ENCODE measurements around the gene FAM20B. TPM values are rescaled to one million over a fixed set of nuclear protein-coding genes. Genes with fewer than 3 reads are reported as not detected.
A peak's percentile ranks its signal among the peaks of the same experiment; 100 is the strongest.

The FAM20B gene
- total RNA-seq, 2 donors from 2014 or later = 37.2 to 44.9 TPM

- Histone ChIP-seq H3K9me3 (no peaks in the 10 kb centered on the region), H3K27ac (no peak overlapping the region), H3K27me3 (replicated peaks; ENCODE audit: insufficient read depth) (no peaks in the 10 kb centered on the region), H3K4me3 (no peak overlapping the region), H3K36me3 (peaks cover 7% of the 10 kb centered on the region), H3K4me1 (ENCODE audit: control insufficient read depth in 1 of 2, low read depth in 2 of 2) (peaks cover 0 to 8% of the 10 kb centered on the region in 2 donors)
- TF ChIP-seq CTCF (IDR thresholded peaks at IDR 0.05) = no peak
- no peak for DNase-seq (ENCODE audit: low spot score)
- no peak for ATAC-seq (ENCODE audit: insufficient number of reproducible peaks, low FRiP score, low read depth)
These were observed 93.8 kb downstream of the FAM20B start for GRCh38 chr1:179119513-179119912.

- no peaks in the 10 kb centered on the region for H3K9me3 ChIP-seq
- peak overlapping the region in 1 of 2 donors; percentile 1 for H3K27ac ChIP-seq
- TF ChIP-seq CTCF (IDR thresholded peaks at IDR 0.05) = no peak
These were observed 95.0 kb downstream of the FAM20B start for GRCh38 chr1:179120736-179121135.

GRCh38 chr1:179121159-179121938 is 95.7 kb downstream of the FAM20B start:
- Histone ChIP-seq H3K9me3 (no peaks in the 10 kb centered on the region), H3K4me1 (ENCODE audit: control insufficient read depth in 1 of 2, low read depth in 2 of 2) (peaks cover 4 to 8% of the 10 kb centered on the region in 2 donors), H3K36me3 (peaks cover 7% of the 10 kb centered on the region), H3K27me3 (replicated peaks; ENCODE audit: insufficient read depth) (no peaks in the 10 kb centered on the region), H3K27ac (peak overlapping the region in 1 of 2 donors; percentile 34), H3K4me3 (no peak overlapping the region)
- peak; percentile 71 for TF ChIP-seq CTCF (IDR thresholded peaks at IDR 0.05)
- no peak for DNase-seq (ENCODE audit: low spot score)
- peak; percentile 43 for ATAC-seq (ENCODE audit: insufficient number of reproducible peaks, low FRiP score, low read depth)

More at GRCh38 chr1:179120736-179121135, 95.0 kb downstream of the FAM20B start:
- Histone ChIP-seq H3K27me3 (replicated peaks; ENCODE audit: insufficient read depth) (no peaks in the 10 kb centered on the region), H3K4me1 (ENCODE audit: control insufficient read depth in 1 of 2, low read depth in 2 of 2) (peaks cover 0 to 8% of the 10 kb centered on the region in 2 donors), H3K4me3 (no peak overlapping the region), H3K36me3 (peaks cover 7% of the 10 kb centered on the region)
- ATAC-seq (ENCODE audit: insufficient number of reproducible peaks, low FRiP score, low read depth) (no peak), DNase-seq (ENCODE audit: low spot score) (no peak)

GRCh38 chr1:179124873-179125272 is 99.2 kb downstream of the FAM20B start:
- Histone ChIP-seq H3K4me1 (ENCODE audit: control insufficient read depth in 1 of 2, low read depth in 2 of 2) (peaks cover 26 to 38% of the 10 kb centered on the region in 2 donors), H3K9me3 (no peaks in the 10 kb centered on the region), H3K27me3 (replicated peaks; ENCODE audit: insufficient read depth) (no peaks in the 10 kb centered on the region), H3K4me3 (no peak overlapping the region), H3K36me3 (peaks cover 4% of the 10 kb centered on the region), H3K27ac (peak overlapping the region in 1 of 2 donors; percentile 13)
- DNase-seq (ENCODE audit: low spot score) (no peak), ATAC-seq (ENCODE audit: insufficient number of reproducible peaks, low FRiP score, low read depth) (no peak)
- no peak for TF ChIP-seq CTCF (IDR thresholded peaks at IDR 0.05)

Other genes starting within 250 kb of the FAM20B start
- gene ANGPTL1, start 154.8 kb upstream of the FAM20B start, total RNA-seq = 100 to 1,000 TPM in 1 of 2 donors, 10 to 100 TPM in 1; 51.0 to 110 TPM
- gene TOR3A, start 56.2 kb downstream of the FAM20B start, total RNA-seq = 10 to 100 TPM; 37.4 to 69.2 TPM
- gene ABL2, start 203.8 kb downstream of the FAM20B start, total RNA-seq = 10 to 100 TPM; 23.6 to 62.4 TPM